Measurements from ENCODE around the gene CLIC1. TPM values are rescaled to one million over a fixed set of nuclear protein-coding genes. Genes with fewer than 3 reads are reported as not detected.

The CLIC1 gene
- polyA plus RNA-seq, 1 experiment, result 866 TPM

GRCh38 chr6:31732029-31732428 is 4.3 kb downstream of the CLIC1 start:
- Histone ChIP-seq H3K4me3 (ENCODE audit: low read depth, low read length) (no peak overlapping the region), H3K27me3 (ENCODE audit: control insufficient read depth, insufficient read depth, low read length) (no peaks in the 10 kb centered on the region), H3K36me3 (ENCODE audit: control insufficient read depth, insufficient read depth, low read length) (peaks cover 20% of the 10 kb centered on the region)
- CTCF ChIA-PET, result interaction anchor here (2.2 kb wide), 1 partner anchor 38 kb away, joined by 10 read pairs; no protein-coding TSS in a partner anchor
- POLR2A ChIA-PET, result no interaction called here
- DNase-seq (ENCODE audit: low read depth), result no peak
- TF ChIP-seq CTCF (IDR thresholded peaks at IDR 0.05; ENCODE audit: insufficient read depth, low read depth, low read length), result no peak

- CTCF ChIA-PET, result interaction anchor here (0.6 to 4.6 kb wide), 11 partner anchors 7 to 232 kb away, joined by 3 to 28 read pairs (median 5); partner anchors contain the start of genes LSM2 and LY6G6D
- POLR2A ChIA-PET, result interaction anchor here (0.9 kb wide), 1 partner anchor 33 kb away, joined by 3 read pairs; no protein-coding TSS in a partner anchor
- Histone ChIP-seq H3K4me3 (ENCODE audit: low read depth, low read length) (peak overlapping the region; percentile 88), H3K27me3 (ENCODE audit: control insufficient read depth, insufficient read depth, low read length) (no peaks in the 10 kb centered on the region), H3K36me3 (ENCODE audit: control insufficient read depth, insufficient read depth, low read length) (peaks cover 26% of the 10 kb centered on the region)
- no peak for TF ChIP-seq CTCF (IDR thresholded peaks at IDR 0.05; ENCODE audit: insufficient read depth, low read depth, low read length)
- DNase-seq (ENCODE audit: low read depth), result no peak
These were observed 5.7 kb downstream of the CLIC1 start for GRCh38 chr6:31730631-31731086.

GRCh38 chr6:31729979-31730630 is 6.2 kb downstream of the CLIC1 start:
- Histone ChIP-seq H3K4me3 (ENCODE audit: low read depth, low read length) (peak overlapping the region; percentile 88), H3K36me3 (ENCODE audit: control insufficient read depth, insufficient read depth, low read length) (peaks cover 26% of the 10 kb centered on the region), H3K27me3 (ENCODE audit: control insufficient read depth, insufficient read depth, low read length) (no peaks in the 10 kb centered on the region)
- DNase-seq (ENCODE audit: low read depth), result peak; percentile 53
- CTCF ChIA-PET, result interaction anchor here (0.6 to 4.6 kb wide), 17 partner anchors 8 to 141 kb away, joined by 3 to 28 read pairs (median 5); partner anchors contain the start of genes LSM2, LY6G6C, LY6G6D and MSH5
- peak; percentile 21; the same call in 1 of the 2 replicates for TF ChIP-seq CTCF (IDR thresholded peaks at IDR 0.05; ENCODE audit: insufficient read depth, low read depth, low read length)
- POLR2A ChIA-PET, result interaction anchor here (0.5 to 0.9 kb wide), 3 partner anchors 8 to 244 kb away, joined by 3 to 6 read pairs (median 4); no protein-coding TSS in a partner anchor

- peak; percentile 58 for DNase-seq (ENCODE audit: low read depth)
- Histone ChIP-seq H3K4me3 (ENCODE audit: low read depth, low read length) (peak overlapping the region; percentile 88), H3K27me3 (ENCODE audit: control insufficient read depth, insufficient read depth, low read length) (no peaks in the 10 kb centered on the region), H3K36me3 (ENCODE audit: control insufficient read depth, insufficient read depth, low read length) (peaks cover 26% of the 10 kb centered on the region)
- POLR2A ChIA-PET, result interaction anchor here (0.5 to 0.9 kb wide), 3 partner anchors 8 to 244 kb away, joined by 3 to 6 read pairs (median 4); partner anchors contain the start of gene MSH5
- no peak for TF ChIP-seq CTCF (IDR thresholded peaks at IDR 0.05; ENCODE audit: insufficient read depth, low read depth, low read length)
- CTCF ChIA-PET, result interaction anchor here (0.6 to 4.6 kb wide), 16 partner anchors 8 to 141 kb away, joined by 3 to 28 read pairs (median 6); partner anchors contain the start of genes LY6G6C, LY6G6D, MSH5 and VARS1
These were observed 6.8 kb downstream of the CLIC1 start for GRCh38 chr6:31729515-31729978.
